ENCODE measurements around the gene ADGRV1. TPM values are rescaled to one million over a fixed set of nuclear protein-coding genes. Genes with fewer than 3 reads are reported as not detected.
A peak's percentile ranks its signal among the peaks of the same experiment; 100 is the strongest.

ADGRV1 gene
- total RNA-seq, 4 donors from 2014 or later: 0.25 to 0.60 (median 0.56) TPM; not detected in 1

DNA sequence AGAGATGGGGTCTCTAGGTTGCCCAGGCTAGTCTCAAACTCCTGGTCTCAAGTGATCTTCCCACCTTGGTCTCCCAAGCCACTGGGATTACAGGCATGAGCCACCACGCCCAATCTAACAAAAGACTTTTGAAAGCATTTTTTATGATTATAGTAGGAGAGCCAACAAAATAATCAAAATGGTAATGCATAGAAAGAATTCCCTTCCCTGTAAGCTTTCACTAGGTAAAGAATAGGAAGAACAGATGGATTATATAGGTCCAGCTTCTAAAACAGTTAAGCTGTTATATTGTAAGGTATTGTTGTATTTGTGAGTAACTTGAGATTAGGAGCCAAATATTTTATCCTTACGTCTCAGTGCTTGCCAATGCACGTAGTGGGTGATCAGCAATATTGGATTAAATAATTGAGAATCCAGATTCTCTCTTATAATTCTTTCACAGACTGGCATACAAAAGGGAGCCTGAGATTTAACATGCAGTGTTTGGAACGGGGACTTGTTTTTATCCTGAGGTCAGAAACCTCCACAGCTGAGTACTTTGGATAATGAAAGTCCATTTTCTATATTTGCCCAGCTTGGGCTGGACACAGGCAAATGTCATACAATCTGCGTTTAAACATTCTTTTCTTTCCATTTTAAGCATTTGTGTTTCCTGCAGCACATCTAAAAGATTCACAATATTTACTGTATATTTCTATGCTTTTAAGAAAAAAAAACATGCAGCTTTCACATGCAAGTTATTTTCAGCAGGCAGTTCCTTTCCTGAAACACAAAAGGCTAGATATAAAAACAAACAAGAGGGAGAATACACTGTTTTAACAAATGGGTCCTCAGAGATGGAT, 586.1 kb downstream of the ADGRV1 start:
- ATAC-seq (ENCODE audit: low FRiP score): no peak
- no peak for TF ChIP-seq CTCF (IDR thresholded peaks at IDR 0.05)

DNA sequence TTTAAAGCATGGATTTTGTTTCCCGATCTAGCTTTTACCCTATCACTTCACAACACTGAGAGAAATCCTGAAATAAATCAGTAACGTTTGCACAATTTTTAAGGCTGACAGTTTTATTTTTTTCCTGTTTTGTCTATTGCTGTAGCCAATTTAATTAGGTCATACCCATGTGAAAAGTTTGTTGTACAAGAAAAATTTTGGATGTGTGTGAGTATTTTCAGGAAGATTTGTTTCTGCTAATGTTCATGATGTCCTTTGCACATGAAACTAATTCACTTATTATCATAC, 586.7 kb downstream of the ADGRV1 start:
- no peak for ATAC-seq (ENCODE audit: low FRiP score)
- no peak for DNase-seq (ENCODE audit: low spot score)
- TF ChIP-seq CTCF (IDR thresholded peaks at IDR 0.05): no peak

More for the DNA sequence above, 586.1 kb downstream of the ADGRV1 start:
- no peak for DNase-seq (ENCODE audit: low spot score)

GRCh38 chr5:91146230-91146629, 587.6 kb downstream of the ADGRV1 start:
- no peak for TF ChIP-seq CTCF (IDR thresholded peaks at IDR 0.05)
- no peak for ATAC-seq (ENCODE audit: low FRiP score)
- DNase-seq (ENCODE audit: low spot score): no peak

DNA sequence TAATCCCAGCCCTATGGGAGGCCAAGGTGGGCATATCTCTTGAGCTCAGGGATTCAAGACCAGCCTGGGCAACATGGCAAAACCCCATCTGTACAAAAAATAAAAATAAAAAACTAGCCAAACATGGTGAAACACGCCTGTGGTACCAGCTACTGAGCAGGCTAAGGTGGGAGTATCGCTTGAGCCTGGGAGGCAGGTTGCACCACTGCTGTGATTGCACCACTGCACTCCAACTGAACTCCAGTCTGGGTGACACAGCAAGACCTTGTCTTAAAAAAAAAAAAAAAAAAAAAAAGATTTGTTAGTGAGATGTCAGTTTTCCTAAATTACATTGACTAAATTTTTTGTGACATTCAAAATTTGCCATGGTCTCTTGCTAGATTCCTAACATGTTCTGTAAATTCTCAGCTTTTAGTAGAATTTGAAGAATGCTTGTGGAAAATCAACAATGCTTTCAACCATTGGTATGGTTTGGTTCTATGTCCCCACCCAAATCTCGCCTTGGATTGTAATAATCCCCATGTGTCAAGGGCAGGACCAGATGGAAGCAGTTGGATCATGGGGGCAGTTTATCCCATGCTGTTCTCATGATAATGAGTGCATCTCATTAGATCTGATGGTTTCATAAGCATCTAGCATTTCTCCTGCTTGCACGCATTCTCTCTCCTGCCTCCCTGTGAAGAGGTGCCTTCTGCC, 588.5 kb downstream of the ADGRV1 start:
- TF ChIP-seq CTCF (IDR thresholded peaks at IDR 0.05): no peak
- DNase-seq (ENCODE audit: low spot score) (peak; percentile 32), ATAC-seq (ENCODE audit: low FRiP score) (peak; percentile 63)

- DNase-seq (ENCODE audit: low spot score) (no peak), ATAC-seq (ENCODE audit: low FRiP score) (peak; percentile 78)
- TF ChIP-seq CTCF (IDR thresholded peaks at IDR 0.05): no peak
Measured at GRCh38 chr5:91150234-91150633, 591.6 kb downstream of the ADGRV1 start.

- no peak for DNase-seq (ENCODE audit: low spot score)
- TF ChIP-seq CTCF (IDR thresholded peaks at IDR 0.05): no peak
- no peak for ATAC-seq (ENCODE audit: low FRiP score)
Measured at GRCh38 chr5:91150636-91151035, 592.0 kb downstream of the ADGRV1 start.

- TF ChIP-seq CTCF (IDR thresholded peaks at IDR 0.05): no peak
- ATAC-seq (ENCODE audit: low FRiP score): peak; percentile 94
- peak; percentile 30 for DNase-seq (ENCODE audit: low spot score)
Measured at GRCh38 chr5:91151947-91152346, 593.4 kb downstream of the ADGRV1 start.

Data from omental fat pad (tissue), 4 donors.